HCT116 (cell line): ENCODE results near the gene BTLA. TPM values are rescaled to one million over a fixed set of nuclear protein-coding genes. Genes with fewer than 3 reads are reported as not detected.

Experiments
- ATAC-seq: fragments of 200-7000 bp; cut with Tn5 transposase; 2 replicates; pipeline ENCODE4 v1.9.1; 2020; ENCODE audit warnings: mild to moderate bottlenecking, moderate library complexity
- BruUV-seq: library from RNA; stranded (reverse); fragments of 400-500 nt; replicated peaks from 2 replicates; lab custom pipeline; 2021; lab: Mats Ljungman, UMichigan
- CTCF ChIA-PET: fragments of 300-600 bp; sonication (Branson Sonifier 250); formaldehyde crosslinking; loops from one replicate; lab custom pipeline; 2021; ENCODE audit warnings: antibody characterized with exemption; lab: Charles Lee
- POLR2A ChIA-PET: fragments of 300-600, 350-600 bp; sonication (Branson Sonifier 250); formaldehyde crosslinking; loops from one replicate; lab custom pipeline; 2021; ENCODE audit warnings: antibody characterized with exemption; lab: Charles Lee
- RAD21 ChIA-PET, 2 experiments: fragments of 300-600 bp; sonication (Branson Sonifier 250); formaldehyde crosslinking; loops; one replicate each; lab custom pipeline; 2023; ENCODE audit warnings: low total read pairs in 2 of 2; ENCODE audit not compliant: uncharacterized antibody in 2 of 2, unreplicated experiment in 2 of 2, low non-redundant PET in 1 of 2; lab: Charles Lee
- DNase-seq: peaks from one replicate; pipeline ENCODE4 v3.0.0-alpha.2; 2010; ENCODE audit warnings: low read depth, low spot score
- H2AFZ ChIP-seq: fragments of 200-600 bp; shearing (Covaris generic), sonication (generic); 2 replicates; pipeline ENCODE4 v1.6.1; 2017; ENCODE audit warnings: low read depth, mixed run types, mixed read lengths, antibody characterized with exemption, low read length; ENCODE audit not compliant: poor library complexity, severe bottlenecking
- H3K27ac ChIP-seq: 2 replicates; pipeline ENCODE4 v1.5.1; 2012; ENCODE audit warnings: low read depth, low read length
- H3K27me3 ChIP-seq: fragments of 200-600 bp; sonication (generic); 2 replicates; pipeline ENCODE4 v1.6.1; 2016; ENCODE audit warnings: mixed run types, low read length, mixed read lengths; ENCODE audit not compliant: insufficient read depth
- H3K36me3 ChIP-seq, 2 experiments: fragments of 200-500 bp in 1 of 2; fragments of 200-600 bp in 1 of 2; sonication (Bioruptor generic) in 1 of 2; sonication (generic) in 1 of 2; 2 replicates each; pipeline versions ENCODE4 v1.5.1 to v1.6.1; 2014 to 2016; ENCODE audit warnings: low read length in 2 of 2, inconsistent platforms in 1 of 2, mixed read lengths in 1 of 2, mixed run types in 1 of 2; ENCODE audit not compliant: insufficient read depth in 2 of 2, control insufficient read depth in 1 of 2
- H3K4me1 ChIP-seq, 2 experiments: fragments of 200-600 bp in 1 of 2; sonication (generic) in 1 of 2; 2 replicates each; pipeline versions ENCODE4 v1.5.1 to v1.6.1; 2012 to 2017; ENCODE audit warnings: low read length in 2 of 2, inconsistent platforms in 1 of 2, mild to moderate bottlenecking in 1 of 2, mixed read lengths in 1 of 2, mixed run types in 1 of 2, moderate library complexity in 1 of 2; ENCODE audit not compliant: insufficient read depth in 2 of 2, control insufficient read depth in 1 of 2
- H3K4me2 ChIP-seq: fragments of 200-600 bp; sonication (generic); 2 replicates; pipeline ENCODE4 v1.6.1; 2017; ENCODE audit warnings: mixed run types, low read length, mixed read lengths
- H3K4me3 ChIP-seq, 2 experiments: fragments of 200-600 bp in 1 of 2; sonication (generic) in 1 of 2; replicated peaks in 1 of 2; 2 replicates each; pipeline ENCODE4 v1.5.1; 2011 to 2016; ENCODE audit warnings: low read length in 2 of 2, control low read depth in 1 of 2, low read depth in 1 of 2, mild to moderate bottlenecking in 1 of 2, mixed read lengths in 1 of 2, mixed run types in 1 of 2
- H3K79me2 ChIP-seq: fragments of 200-600 bp; sonication (generic); 2 replicates; pipeline ENCODE4 v1.6.1; 2017; ENCODE audit warnings: mild to moderate bottlenecking, mixed run types, low read length, moderate library complexity, mixed read lengths; ENCODE audit not compliant: insufficient read depth
- H3K9ac ChIP-seq: fragments of 200-600 bp; sonication (generic); 2 replicates; pipeline ENCODE4 v1.6.1; 2016; ENCODE audit warnings: low read length, mixed read lengths
- H3K9me2 ChIP-seq: fragments of 200-600 bp; sonication (generic), shearing (Covaris generic); 2 replicates; pipeline ENCODE4 v1.6.1; 2017; ENCODE audit warnings: mixed run types, mild to moderate bottlenecking, moderate library complexity; ENCODE audit not compliant: insufficient read depth
- H3K9me3 ChIP-seq, 2 experiments: fragments of 200-500 bp in 1 of 2; fragments of 200-600 bp in 1 of 2; sonication (Bioruptor generic) in 1 of 2; sonication (generic) in 1 of 2; 2 replicates each; pipeline ENCODE4 v1.6.1; 2014 to 2017; ENCODE audit warnings: low read length in 2 of 2, mixed read lengths in 2 of 2, inconsistent platforms in 1 of 2, low read depth in 1 of 2, mild to moderate bottlenecking in 1 of 2, mixed run types in 1 of 2, moderate library complexity in 1 of 2; ENCODE audit not compliant: control insufficient read depth in 1 of 2, insufficient read depth in 1 of 2
- H4K20me1 ChIP-seq: fragments of 200-600 bp; sonication (generic), shearing (Covaris generic); 2 replicates; pipeline ENCODE4 v1.6.1; 2017; ENCODE audit warnings: mixed run types, mild to moderate bottlenecking, moderate library complexity; ENCODE audit not compliant: insufficient read depth
- CBX3 ChIP-seq: IDR thresholded peaks from 2 replicates; pipeline ENCODE4 v1.6.1; 2012; ENCODE audit warnings: low read depth
- CEBPB ChIP-seq: IDR thresholded peaks from 2 replicates; pipeline ENCODE4 v1.6.1; 2012; ENCODE audit warnings: low read depth
- ELF1 ChIP-seq: IDR thresholded peaks from 2 replicates; pipeline ENCODE4 v1.6.1; 2012; ENCODE audit warnings: low read depth, borderline replicate concordance
- EZH2phosphoT487 ChIP-seq: fragments of 200-600 bp; IDR thresholded peaks from 2 replicates; pipeline ENCODE4 v1.6.1; 2018; ENCODE audit warnings: antibody characterized with exemption, borderline replicate concordance
- FOSL1 ChIP-seq: IDR thresholded peaks from 2 replicates; pipeline ENCODE4 v1.6.1; 2012; ENCODE audit warnings: low read depth
- MAX ChIP-seq: IDR thresholded peaks from 2 replicates; pipeline ENCODE4 v1.6.1; 2012
- SIN3A ChIP-seq: IDR thresholded peaks from 2 replicates; pipeline ENCODE4 v1.6.1; 2012; ENCODE audit warnings: low read depth
- TCF7L2 ChIP-seq: IDR thresholded peaks from 2 replicates; pipeline ENCODE4 v1.7.0; 2011; ENCODE audit warnings: borderline replicate concordance, inconsistent platforms; ENCODE audit not compliant: insufficient read depth, insufficient read length; ENCODE audit errors: extremely low read depth
- YY1 ChIP-seq: IDR thresholded peaks from 2 replicates; pipeline ENCODE4 v1.6.1; 2011; ENCODE audit warnings: low read length, low read depth, moderate library complexity, mild to moderate bottlenecking; ENCODE audit not compliant: insufficient replicate concordance; ENCODE audit errors: extremely low read depth
- ZNF274 ChIP-seq: fragments of 200-500 bp; sonication (Bioruptor generic); IDR thresholded peaks from 2 replicates; pipeline ENCODE4 v1.6.1; 2014; ENCODE audit warnings: mild to moderate bottlenecking, low read depth, low read length, inconsistent platforms
- intact Hi-C: fragments of 100-400 bp; cut with micrococcal nuclease; formaldehyde crosslinking; loops from 2 replicates; pipeline ENCODE4 v1.10.0; 2022
- total RNA-seq: library from RNA; stranded (reverse); gene quantifications from one replicate; pipeline ENCODE4 v1.2.1, GENCODE V29; 2021; ENCODE audit not compliant: unreplicated experiment
- TF ChIP-seq, protein P1 (sequence below): IDR thresholded peaks from 2 replicates; pipeline ENCODE4 v1.6.1; 2012; ENCODE audit warnings: low read depth

BTLA gene
- total RNA-seq, 1 experiment from 2014 or later = 0.17 TPM

DNA sequence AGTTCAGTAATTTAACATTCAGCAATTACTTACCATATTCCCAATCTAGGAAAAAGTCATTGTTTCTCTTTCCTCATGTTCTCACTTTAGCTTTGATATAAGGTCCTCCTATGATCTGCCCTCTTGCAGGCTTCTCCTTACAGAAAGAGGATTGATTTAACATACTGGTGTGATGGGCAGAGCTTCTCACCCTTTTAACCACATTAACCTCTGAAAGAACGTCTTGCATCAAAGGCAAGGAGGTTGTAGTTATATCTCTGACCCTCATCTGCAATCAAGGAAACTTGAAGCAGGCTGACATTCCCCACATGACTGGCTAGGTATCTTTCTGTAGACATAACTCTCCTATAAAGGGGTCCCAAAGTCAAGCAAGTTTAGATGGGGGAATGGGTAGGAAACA, 39.5 kb downstream of the BTLA start:
- no peaks in the 10 kb centered on the region for H3K27me3 ChIP-seq
- DNase-seq (no peak), ATAC-seq (no peak)
- no peak overlapping the region for H2AFZ ChIP-seq
- no peaks in the 10 kb centered on the region for H3K9me2 ChIP-seq
- no peaks in the 10 kb centered on the region for H3K4me1 ChIP-seq
- POLR2A ChIA-PET = no interaction called here
- no TSS peak for BruUV-seq
- CTCF ChIA-PET = no interaction called here
- H3K36me3 ChIP-seq = no peaks in the 10 kb centered on the region
- no peak overlapping the region for H3K27ac ChIP-seq
- H3K4me3 ChIP-seq = no peak overlapping the region
- intact Hi-C loops = no loop called here
- no peaks in the 10 kb centered on the region for H4K20me1 ChIP-seq
- no peak for TF ChIP-seq FOSL1
- TF ChIP-seq YY1 = no peak
- H3K9ac ChIP-seq = no peak overlapping the region
- no peaks in the 10 kb centered on the region for H3K79me2 ChIP-seq
- H3K4me2 ChIP-seq = no peak overlapping the region
- no peaks in the 10 kb centered on the region for H3K9me3 ChIP-seq
- RAD21 ChIA-PET = no interaction called here

DNA sequence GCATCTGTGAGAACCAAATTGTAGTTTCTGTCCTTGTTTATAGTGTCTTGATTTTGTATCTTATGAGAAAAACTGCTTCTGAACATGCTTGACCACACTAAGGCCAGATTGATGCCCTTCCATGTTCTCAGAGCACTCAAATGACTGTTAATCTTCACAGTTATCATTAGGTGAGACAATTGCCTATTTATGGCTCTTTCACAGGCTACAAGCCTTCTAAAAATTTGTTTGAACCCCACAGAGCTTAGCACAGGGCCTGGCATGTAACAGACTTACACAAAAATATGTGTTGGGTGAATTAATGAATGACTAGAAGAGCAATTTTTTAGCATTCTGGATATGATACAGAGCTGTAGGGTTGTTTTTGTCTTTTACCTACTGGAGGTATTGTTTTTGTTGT, 43.1 kb downstream of the BTLA start:
- DNase-seq = no peak
- intact Hi-C loops = no loop called here
- Histone ChIP-seq H3K9me2 (no peaks in the 10 kb centered on the region), H3K36me3 (no peaks in the 10 kb centered on the region), H3K27ac (no peak overlapping the region), H4K20me1 (no peaks in the 10 kb centered on the region), H3K9ac (no peak overlapping the region), H3K27me3 (no peaks in the 10 kb centered on the region), H3K4me1 (no peaks in the 10 kb centered on the region), H3K79me2 (no peaks in the 10 kb centered on the region), H3K4me2 (no peak overlapping the region), H3K9me3 (no peaks in the 10 kb centered on the region), H2AFZ (no peak overlapping the region), H3K4me3 (no peak overlapping the region)
- BruUV-seq = no TSS peak
- TF ChIP-seq TCF7L2 = no peak
- TF ChIP-seq ZNF274 = no peak
- TF ChIP-seq ELF1 = no peak
- no peak for TF ChIP-seq MAX
- TF ChIP-seq, protein P1, sequence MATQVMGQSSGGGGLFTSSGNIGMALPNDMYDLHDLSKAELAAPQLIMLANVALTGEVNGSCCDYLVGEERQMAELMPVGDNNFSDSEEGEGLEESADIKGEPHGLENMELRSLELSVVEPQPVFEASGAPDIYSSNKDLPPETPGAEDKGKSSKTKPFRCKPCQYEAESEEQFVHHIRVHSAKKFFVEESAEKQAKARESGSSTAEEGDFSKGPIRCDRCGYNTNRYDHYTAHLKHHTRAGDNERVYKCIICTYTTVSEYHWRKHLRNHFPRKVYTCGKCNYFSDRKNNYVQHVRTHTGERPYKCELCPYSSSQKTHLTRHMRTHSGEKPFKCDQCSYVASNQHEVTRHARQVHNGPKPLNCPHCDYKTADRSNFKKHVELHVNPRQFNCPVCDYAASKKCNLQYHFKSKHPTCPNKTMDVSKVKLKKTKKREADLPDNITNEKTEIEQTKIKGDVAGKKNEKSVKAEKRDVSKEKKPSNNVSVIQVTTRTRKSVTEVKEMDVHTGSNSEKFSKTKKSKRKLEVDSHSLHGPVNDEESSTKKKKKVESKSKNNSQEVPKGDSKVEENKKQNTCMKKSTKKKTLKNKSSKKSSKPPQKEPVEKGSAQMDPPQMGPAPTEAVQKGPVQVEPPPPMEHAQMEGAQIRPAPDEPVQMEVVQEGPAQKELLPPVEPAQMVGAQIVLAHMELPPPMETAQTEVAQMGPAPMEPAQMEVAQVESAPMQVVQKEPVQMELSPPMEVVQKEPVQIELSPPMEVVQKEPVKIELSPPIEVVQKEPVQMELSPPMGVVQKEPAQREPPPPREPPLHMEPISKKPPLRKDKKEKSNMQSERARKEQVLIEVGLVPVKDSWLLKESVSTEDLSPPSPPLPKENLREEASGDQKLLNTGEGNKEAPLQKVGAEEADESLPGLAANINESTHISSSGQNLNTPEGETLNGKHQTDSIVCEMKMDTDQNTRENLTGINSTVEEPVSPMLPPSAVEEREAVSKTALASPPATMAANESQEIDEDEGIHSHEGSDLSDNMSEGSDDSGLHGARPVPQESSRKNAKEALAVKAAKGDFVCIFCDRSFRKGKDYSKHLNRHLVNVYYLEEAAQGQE = no peak
- TF ChIP-seq EZH2phosphoT487 = no peak
- no peak for TF ChIP-seq CBX3
- TF ChIP-seq SIN3A = no peak
- no peak for TF ChIP-seq FOSL1
- no peak for TF ChIP-seq YY1
- TF ChIP-seq CEBPB = no peak
- no peak for ATAC-seq
- POLR2A ChIA-PET = no interaction called here
- CTCF ChIA-PET = no interaction called here
- RAD21 ChIA-PET = no interaction called here
